GM12878 (cell line): ENCODE data around the gene MAD1L1.

Experiments
- ATF2 ChIP-seq: IDR thresholded peaks from 2 replicates; pipeline ENCODE4 v1.6.1; 2012; ENCODE audit warnings: low read length, inconsistent platforms
- CTCF ChIP-seq, 3 experiments: IDR thresholded peaks in 2 of 3; conservative IDR thresholded peaks in 1 of 3; 2 replicates each; pipeline ENCODE4 v1.5.1; 2011; ENCODE audit warnings: low read depth in 3 of 3, low read length in 3 of 3, mild to moderate bottlenecking in 3 of 3, control low read depth in 2 of 3, moderate library complexity in 2 of 3, inconsistent platforms in 1 of 3, mixed read lengths in 1 of 3; ENCODE audit not compliant: control insufficient read depth in 2 of 3, insufficient read depth in 1 of 3; ENCODE audit errors: extremely low read depth in 1 of 3
- EED ChIP-seq: sonication (generic); IDR thresholded peaks from 2 replicates; pipeline ENCODE4 v1.6.1; 2016; ENCODE audit warnings: antibody characterized with exemption, low read depth
- EZH2 ChIP-seq: IDR thresholded peaks from 2 replicates; pipeline ENCODE4 v1.6.1; 2012; ENCODE audit warnings: low read depth, mild to moderate bottlenecking, control low read depth, inconsistent platforms, low read length, borderline replicate concordance; ENCODE audit not compliant: control insufficient read depth
- GABPA ChIP-seq: IDR thresholded peaks from 2 replicates; pipeline ENCODE4 v1.6.1; 2014; ENCODE audit warnings: antibody characterized with exemption, low read depth, mild to moderate bottlenecking, inconsistent platforms
- SIN3A ChIP-seq: IDR thresholded peaks from 2 replicates; pipeline ENCODE4 v1.6.1; 2012; ENCODE audit warnings: low read depth, low read length, improper control_type of control experiment
- USF2 ChIP-seq: IDR thresholded peaks from 2 replicates; pipeline ENCODE4 v1.6.1; 2011; ENCODE audit warnings: low read depth, low read length, improper control_type of control experiment, borderline replicate concordance

- TF ChIP-seq SIN3A, result no peak
- TF ChIP-seq EED, result no peak
- no peak for TF ChIP-seq EZH2
- no peak for TF ChIP-seq GABPA
- no peak for TF ChIP-seq USF2
- no peak for TF ChIP-seq ATF2
- TF ChIP-seq CTCF (IDR thresholded peaks at IDR 0.05 in 2 of 3, conservative IDR thresholded peaks at IDR 0.05 in 1 of 3; ENCODE audit: control insufficient read depth in 2 of 3, extremely low read depth in 1 of 3, insufficient read depth in 1 of 3, low read depth in 3 of 3, low read length in 3 of 3), result no peak
Measured at GRCh38 chr7:1951600-1951999, 281.1 kb downstream of the MAD1L1 start.
